B cell (primary cell): Measurements from ENCODE around the gene REC8. TPM values are rescaled to one million over a fixed set of nuclear protein-coding genes. Genes with fewer than 3 reads are reported as not detected.

Source experiments
- ATAC-seq: fragments of 200-7000 bp; cut with Tn5 transposase; one replicate; pipeline ENCODE4 v1.10.0; 2021; ENCODE audit warnings: low read depth, mild to moderate bottlenecking, moderate number of reproducible peaks, moderate library complexity
- CTCF ChIA-PET: fragments of 350-600 bp; sonication (Branson Sonifier 250); formaldehyde crosslinking; loops from one replicate; lab custom pipeline; 2021; ENCODE audit warnings: antibody characterized with exemption, inconsistent platforms; lab: Charles Lee
- POLR2A ChIA-PET: fragments of 350-600 bp; sonication (Branson Sonifier 250); formaldehyde crosslinking; loops from one replicate; lab custom pipeline; 2021; ENCODE audit warnings: antibody characterized with exemption; lab: Charles Lee
- DNase-seq: peaks from one replicate; pipeline ENCODE4 v3.0.0; 2013
- H2AFZ ChIP-seq: 2 replicates; pipeline ENCODE4 v1.6.1; 2012; ENCODE audit warnings: mild to moderate bottlenecking, low read depth, low read length; ENCODE audit not compliant: insufficient read depth, poor library complexity, severe bottlenecking
- H3K27ac ChIP-seq, 2 donors: 1 replicate in 1 of 2; 2 replicates in 1 of 2; pipeline ENCODE4 v1.5.1; 2012 to 2013; ENCODE audit warnings: low read length in 2 of 2, mild to moderate bottlenecking in 2 of 2, moderate library complexity in 1 of 2
- H3K27me3 ChIP-seq, 4 experiments: fragments of 200-600 bp in 1 of 4; sonication (generic) in 1 of 4; replicated peaks in 1 of 4; 1 replicate in 2 of 4; 2 replicates in 2 of 4; pipeline versions ENCODE4 v1.6.1 to v1.7.0; 2013 to 2016; ENCODE audit warnings: low read length in 3 of 4, mild to moderate bottlenecking in 2 of 4, mixed read lengths in 1 of 4, moderate library complexity in 1 of 4; ENCODE audit not compliant: insufficient read depth in 4 of 4, control insufficient read depth in 3 of 4; ENCODE audit errors: control extremely low read depth in 1 of 4
- H3K36me3 ChIP-seq, 2 experiments: replicated peaks in 1 of 2; 1 replicate in 1 of 2; 2 replicates in 1 of 2; pipeline versions ENCODE4 v1.6.1 to v1.7.1; 2013; ENCODE audit warnings: low read length in 1 of 2; ENCODE audit not compliant: insufficient read depth in 2 of 2, control insufficient read depth in 1 of 2; ENCODE audit errors: control extremely low read depth in 1 of 2, extremely low read depth in 1 of 2
- H3K4me1 ChIP-seq, 2 donors: fragments of 200-600 bp in 1 of 2; sonication (generic) in 1 of 2; 1 replicate in 1 of 2; 2 replicates in 1 of 2; pipeline versions ENCODE4 v1.5.1 to v1.6.1; 2013 to 2017; ENCODE audit warnings: low read length in 2 of 2; ENCODE audit not compliant: control insufficient read depth in 2 of 2, insufficient read depth in 2 of 2
- H3K4me2 ChIP-seq: replicated peaks from 2 replicates; pipeline ENCODE3; 2012; ENCODE audit warnings: mild to moderate bottlenecking, low read depth, low read length; ENCODE audit not compliant: poor library complexity, severe bottlenecking
- H3K4me3 ChIP-seq, 5 experiments: fragments of 200-600 bp in 1 of 5; sonication (generic) in 1 of 5; 1 replicate in 3 of 5; 2 replicates in 2 of 5; pipeline versions ENCODE4 v1.5.1 to v1.7.0; 2011 to 2016; ENCODE audit warnings: low read length in 4 of 5, mild to moderate bottlenecking in 4 of 5, low read depth in 2 of 5, control low read depth in 1 of 5, moderate library complexity in 1 of 5; ENCODE audit not compliant: insufficient read depth in 1 of 5; ENCODE audit errors: control extremely low read depth in 1 of 5, extremely low read depth in 1 of 5
- H3K79me2 ChIP-seq: fragments of 200-600 bp; sonication (generic); one replicate; pipeline ENCODE4 v1.6.0; 2016; ENCODE audit warnings: low read length; ENCODE audit not compliant: control insufficient read depth, insufficient read depth
- H3K9ac ChIP-seq: fragments of 200-600 bp; sonication (generic); 2 replicates; pipeline ENCODE4 v1.6.1; 2017; ENCODE audit warnings: mild to moderate bottlenecking, low read length, moderate library complexity
- H3K9me3 ChIP-seq, 3 donors: one replicate each; pipeline versions ENCODE4 v1.6.1 to v1.7.1; 2013; ENCODE audit warnings: low read length in 2 of 3; ENCODE audit not compliant: control insufficient read depth in 2 of 3, insufficient read depth in 1 of 3; ENCODE audit errors: control extremely low read depth in 1 of 3
- H4K20me1 ChIP-seq: 2 replicates; pipeline ENCODE4 v1.6.0; 2012; ENCODE audit warnings: mild to moderate bottlenecking, low read length; ENCODE audit not compliant: insufficient read depth, control insufficient read depth, poor library complexity, severe bottlenecking
- H3K27ac Mint-ChIP-seq: one replicate; pipeline ENCODE4 v1.8.0; 2021; ENCODE audit warnings: mixed read lengths
- H3K27me3 Mint-ChIP-seq: one replicate; pipeline ENCODE4 v1.8.0; 2021; ENCODE audit warnings: mixed read lengths
- H3K4me1 Mint-ChIP-seq: one replicate; pipeline ENCODE4 v1.8.0; 2021; ENCODE audit warnings: mixed read lengths
- H3K4me3 Mint-ChIP-seq: one replicate; pipeline ENCODE4 v1.8.0; 2021; ENCODE audit warnings: mixed read lengths
- H3K9me3 Mint-ChIP-seq: one replicate; pipeline ENCODE4 v1.8.0; 2022; ENCODE audit warnings: mixed read lengths; ENCODE audit not compliant: insufficient read depth
- EZH2 ChIP-seq: IDR thresholded peaks from 2 replicates; pipeline ENCODE4 v1.6.1; 2012; ENCODE audit warnings: borderline replicate concordance, low read depth, mild to moderate bottlenecking, moderate library complexity, low read length; ENCODE audit not compliant: insufficient read depth, poor library complexity, severe bottlenecking
- WGBS: methylation state at CpG from one replicate; pipeline ENCODE4 v1.1.5; 2013; ENCODE audit warnings: missing lambda C conversion rate; ENCODE audit not compliant: insufficient coverage; 5-methylcytosine and 5-hydroxymethylcytosine counted together
- intact Hi-C: fragments of 100-400 bp; cut with micrococcal nuclease; formaldehyde crosslinking; loops from one replicate; pipeline ENCODE4 v1.10.0; 2022
- polyA plus RNA-seq: library from polyadenylated mRNA; depleted of rRNA; stranded (reverse); fragments of >200 nt; gene quantifications from 2 replicates; pipeline ENCODE4 v1.2.3, GENCODE V29; 2012
- total RNA-seq, 2 donors: library from RNA; stranded (reverse); fragments of 120-200 nt in 1 of 2; gene quantifications; 1 replicate in 1 of 2; 2 replicates in 1 of 2; pipeline versions ENCODE4 v1.2.3 to v1.2.4, GENCODE V29; 2013 to 2022
- TF ChIP-seq, protein P1 (sequence below): fragments of 200-600 bp; IDR thresholded peaks from one replicate; pipeline ENCODE4 v1.8.0; 2022; ENCODE audit warnings: antibody characterized with exemption, mild to moderate bottlenecking

Gene REC8
- total and polyA plus RNA-seq, 2 donors (not counting 1 experiment from before 2014, with no cell fraction given): 34.0 to 62.1 TPM

DNA sequence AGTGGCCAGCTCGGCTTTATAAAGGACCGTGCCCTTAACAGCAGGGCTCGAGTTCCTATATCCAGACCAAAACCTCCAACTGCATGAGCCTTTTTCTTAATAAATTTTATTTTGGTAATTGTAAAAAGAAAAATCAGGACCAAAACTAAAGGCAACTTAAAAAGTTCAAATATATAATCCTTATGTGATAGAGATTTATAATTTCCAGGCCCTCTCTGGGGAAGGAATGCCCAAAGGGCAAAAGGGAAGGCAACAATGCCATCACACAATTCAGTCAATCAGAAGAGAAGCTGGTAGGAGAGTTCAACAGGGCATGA, 17.1 kb downstream of the REC8 start:
- peak overlapping the region; percentile 93 for H3K4me3 Mint-ChIP-seq
- Histone ChIP-seq H3K4me3 (peak overlapping the region in 4 of 5 experiments; percentile 32 to 79 (median 73)), H3K36me3 (peaks cover 3 to 41% of the 10 kb centered on the region in 2 experiments), H4K20me1 (no peaks in the 10 kb centered on the region), H2AFZ (peak overlapping the region; percentile 76), H3K27ac (peak overlapping the region; percentile 32 to 86), H3K9ac (peak overlapping the region; percentile 70), H3K27me3 (no peaks in the 10 kb centered on the region), H3K9me3 (no peaks in the 10 kb centered on the region), H3K4me2 (peak overlapping the region; percentile 96), H3K4me1 (peaks cover 16 to 19% of the 10 kb centered on the region in 2 donors), H3K79me2 (peaks cover 61% of the 10 kb centered on the region)
- H3K27me3 Mint-ChIP-seq: no peaks in the 10 kb centered on the region
- WGBS: 0% methylated on average over 1 of the region's 3 CpGs
- intact Hi-C loops: no loop called here
- H3K4me1 Mint-ChIP-seq: peaks cover 38% of the 10 kb centered on the region
- DNase-seq: no peak
- H3K9me3 Mint-ChIP-seq: no peaks in the 10 kb centered on the region
- peak overlapping the region; percentile 87 for H3K27ac Mint-ChIP-seq
- ChIA-PET CTCF (interaction anchor here (0.7 to 3.7 kb wide), 12 partner anchors 25 to 122 kb away, joined by 3 to 21 read pairs (median 4); partner anchors contain the start of genes CHMP4A, CIDEB, DCAF11 and IRF9), POLR2A (interaction anchor here (0.6 to 2.1 kb wide), 11 partner anchors 15 to 86 kb away, joined by 3 to 9 read pairs (median 4); partner anchors contain the start of genes CHMP4A, IRF9, MDP1 and PSME1)
- TF ChIP-seq EZH2: no peak
- TF ChIP-seq, protein P1, sequence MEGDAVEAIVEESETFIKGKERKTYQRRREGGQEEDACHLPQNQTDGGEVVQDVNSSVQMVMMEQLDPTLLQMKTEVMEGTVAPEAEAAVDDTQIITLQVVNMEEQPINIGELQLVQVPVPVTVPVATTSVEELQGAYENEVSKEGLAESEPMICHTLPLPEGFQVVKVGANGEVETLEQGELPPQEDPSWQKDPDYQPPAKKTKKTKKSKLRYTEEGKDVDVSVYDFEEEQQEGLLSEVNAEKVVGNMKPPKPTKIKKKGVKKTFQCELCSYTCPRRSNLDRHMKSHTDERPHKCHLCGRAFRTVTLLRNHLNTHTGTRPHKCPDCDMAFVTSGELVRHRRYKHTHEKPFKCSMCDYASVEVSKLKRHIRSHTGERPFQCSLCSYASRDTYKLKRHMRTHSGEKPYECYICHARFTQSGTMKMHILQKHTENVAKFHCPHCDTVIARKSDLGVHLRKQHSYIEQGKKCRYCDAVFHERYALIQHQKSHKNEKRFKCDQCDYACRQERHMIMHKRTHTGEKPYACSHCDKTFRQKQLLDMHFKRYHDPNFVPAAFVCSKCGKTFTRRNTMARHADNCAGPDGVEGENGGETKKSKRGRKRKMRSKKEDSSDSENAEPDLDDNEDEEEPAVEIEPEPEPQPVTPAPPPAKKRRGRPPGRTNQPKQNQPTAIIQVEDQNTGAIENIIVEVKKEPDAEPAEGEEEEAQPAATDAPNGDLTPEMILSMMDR: no peak
- ATAC-seq: no peak

DNA sequence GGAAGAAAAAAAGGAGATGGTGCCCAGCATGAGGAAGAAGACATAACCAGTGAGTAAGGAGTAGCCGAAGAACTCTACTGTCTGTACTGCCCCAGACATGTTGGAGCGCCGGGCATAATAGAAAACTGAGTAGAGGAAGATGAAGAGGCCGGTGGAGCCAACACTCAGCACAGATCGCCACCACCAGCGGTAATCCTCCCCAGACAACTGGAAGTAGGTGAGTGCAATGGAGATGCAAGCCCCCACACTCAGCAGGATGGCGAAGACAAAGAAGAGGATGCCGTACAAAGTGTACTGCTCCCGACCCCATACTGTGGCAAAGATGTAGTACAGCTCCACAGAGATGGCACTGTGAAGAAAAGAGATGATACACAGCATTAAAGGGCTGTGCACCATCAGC, 17.6 kb downstream of the REC8 start:
- no peaks in the 10 kb centered on the region for H4K20me1 ChIP-seq
- POLR2A ChIA-PET: interaction anchor here (0.6 to 2.1 kb wide), 11 partner anchors 14 to 85 kb away, joined by 3 to 9 read pairs (median 4); partner anchors contain the start of genes CHMP4A, MDP1, PSME1 and PSME2
- peak overlapping the region; percentile 96 for H3K4me2 ChIP-seq
- H3K27me3 ChIP-seq: no peaks in the 10 kb centered on the region
- H3K4me3 ChIP-seq: no peak overlapping the region
- intact Hi-C loops: no loop called here
- no peak for ATAC-seq
- H3K36me3 ChIP-seq: peaks cover 3 to 36% of the 10 kb centered on the region in 2 experiments
- WGBS: 100% methylated on average over 1 of the region's 9 CpGs
- peak overlapping the region; percentile 32 to 86 for H3K27ac ChIP-seq
- no peaks in the 10 kb centered on the region for H3K9me3 ChIP-seq
- H3K79me2 ChIP-seq: peaks cover 65% of the 10 kb centered on the region
- no peaks in the 10 kb centered on the region for H3K27me3 Mint-ChIP-seq
- H3K4me1 Mint-ChIP-seq: peaks cover 42% of the 10 kb centered on the region
- H3K9me3 Mint-ChIP-seq: no peaks in the 10 kb centered on the region
- TF ChIP-seq, protein P1: no peak
- TF ChIP-seq EZH2: no peak
- H3K27ac Mint-ChIP-seq: peak overlapping the region; percentile 46
- H3K4me1 ChIP-seq: peaks cover 21 to 23% of the 10 kb centered on the region in 2 donors
- H3K9ac ChIP-seq: no peak overlapping the region
- peak overlapping the region; percentile 76 for H2AFZ ChIP-seq
- no peak for DNase-seq
- CTCF ChIA-PET: interaction anchor here (0.7 to 3.7 kb wide), 9 partner anchors 24 to 121 kb away, joined by 3 to 21 read pairs (median 6); partner anchors contain the start of genes CHMP4A, CIDEB, IRF9 and LTB4R2
- no peak overlapping the region for H3K4me3 Mint-ChIP-seq
